K562 (cell line): ENCODE results near the gene MITF. TPM values are rescaled to one million over a fixed set of nuclear protein-coding genes. Genes with fewer than 3 reads are reported as not detected.

Experiments
- ATAC-seq: fragments of 200-7000 bp; cut with Tn5 transposase; 3 replicates; pipeline ENCODE4 v1.9.1; 2020; ENCODE audit warnings: moderate library complexity
- BruUV-seq: library from RNA; stranded (reverse); fragments of 400-500 nt; replicated peaks from 2 replicates; lab custom pipeline; 2021; lab: Mats Ljungman, UMichigan
- CTCF ChIA-PET: fragments of 300-600 bp; formaldehyde crosslinking; extraction: SDS; loops from one replicate; lab custom pipeline; 2021; ENCODE audit warnings: low intra/inter-chr PET ratio; lab: Yijun Ruan, JAX
- POLR2A ChIA-PET: fragments of 300-600, 350-650 bp; sonication (Branson Sonifier 250); formaldehyde crosslinking; extraction: SDS; loops from one replicate; lab custom pipeline; 2021; ENCODE audit warnings: antibody characterized with exemption, inconsistent platforms; lab: Yijun Ruan, JAX
- DNase-seq, 4 experiments: peaks; one replicate each; pipeline versions ENCODE4 v3.0.0 to v3.0.0-alpha.2; 2011 to 2018; ENCODE audit warnings: low spot score in 3 of 4, mixed read lengths in 3 of 4; ENCODE audit errors: extremely low read depth in 1 of 4
- FAIRE-seq: peaks from 2 replicates; lab custom pipeline; 2011; peaks lifted over from hg19 to GRCh38; lab: Jason Lieb, UNC
- H2AFZ ChIP-seq: 2 replicates; pipeline ENCODE4 v1.6.0; 2011; ENCODE audit warnings: low read depth, low read length, control low read depth, inconsistent platforms
- H3K27ac ChIP-seq: fragments of 200-600 bp; 3 replicates; pipeline ENCODE4 v1.8.0; 2011; ENCODE audit warnings: low read depth, mild to moderate bottlenecking, control low read depth, inconsistent platforms, low read length, moderate library complexity, mixed read lengths; ENCODE audit errors: extremely low read depth
- H3K27me3 ChIP-seq, 2 experiments: fragments of 300-600 bp in 1 of 2; 2 replicates in 1 of 2; 3 replicates in 1 of 2; pipeline versions ENCODE4 v1.6.0 to v1.8.0; 2011; ENCODE audit warnings: inconsistent platforms in 2 of 2, low read length in 2 of 2, mild to moderate bottlenecking in 1 of 2, mixed read lengths in 1 of 2, moderate library complexity in 1 of 2; ENCODE audit not compliant: control insufficient read depth in 2 of 2, insufficient read depth in 2 of 2
- H3K36me3 ChIP-seq: fragments of 300-600 bp; 3 replicates; pipeline ENCODE4 v1.8.0; 2011; ENCODE audit warnings: mild to moderate bottlenecking, low read length, inconsistent platforms; ENCODE audit not compliant: control insufficient read depth, insufficient read depth
- H3K4me1 ChIP-seq, 2 experiments: fragments of 200-600 bp in 1 of 2; replicated peaks in 1 of 2; 2 replicates in 1 of 2; 3 replicates in 1 of 2; pipeline versions ENCODE4 v1.5.1 to v1.8.0; 2011; ENCODE audit warnings: inconsistent platforms in 2 of 2, low read length in 2 of 2, mild to moderate bottlenecking in 1 of 2, mixed read lengths in 1 of 2, moderate library complexity in 1 of 2; ENCODE audit not compliant: control insufficient read depth in 2 of 2, insufficient read depth in 2 of 2
- H3K4me2 ChIP-seq: 2 replicates; pipeline ENCODE4 v1.6.1; 2011; ENCODE audit warnings: low read length, control low read depth, inconsistent platforms, mixed read lengths; ENCODE audit not compliant: insufficient read depth
- H3K4me3 ChIP-seq: fragments of 200-600 bp; sonication (generic), shearing (Covaris generic); 2 replicates; pipeline ENCODE4 v1.5.1; 2016; ENCODE audit warnings: control low read depth, inconsistent platforms
- H3K79me2 ChIP-seq: fragments of 200-600 bp; 3 replicates; pipeline ENCODE4 v1.8.0; 2011; ENCODE audit warnings: low read length, inconsistent platforms; ENCODE audit not compliant: control insufficient read depth, insufficient read depth
- H3K9ac ChIP-seq, 2 experiments: 2 replicates each; pipeline versions ENCODE4 v1.6.0 to v1.6.1; 2011; ENCODE audit warnings: low read depth in 2 of 2, low read length in 2 of 2, control low read depth in 1 of 2, inconsistent platforms in 1 of 2, mild to moderate bottlenecking in 1 of 2, mixed read lengths in 1 of 2; ENCODE audit not compliant: insufficient read depth in 1 of 2
- H3K9me1 ChIP-seq: one replicate; pipeline ENCODE4 v1.6.0; 2011; ENCODE audit warnings: inconsistent platforms, mild to moderate bottlenecking, low read length, moderate library complexity; ENCODE audit not compliant: control insufficient read depth, insufficient read depth
- H3K9me3 ChIP-seq: replicated peaks from 2 replicates; pipeline ENCODE4 v1.5.1; 2011; ENCODE audit warnings: low read depth, low read length, inconsistent platforms; ENCODE audit not compliant: control insufficient read depth, insufficient read depth
- H4K20me1 ChIP-seq: replicated peaks from 2 replicates; pipeline ENCODE4 v1.6.1; 2011; ENCODE audit warnings: low read length, inconsistent platforms, mixed read lengths; ENCODE audit not compliant: control insufficient read depth, insufficient read depth
- CBFB ChIP-seq: sonication (generic); formaldehyde crosslinking; IDR thresholded peaks from 2 replicates; pipeline ENCODE4 v1.4.0; 2020; ENCODE audit warnings: mild to moderate bottlenecking, missing genetic modification reagents
- COPS2 ChIP-seq: fragments of 450-650 bp; conservative IDR thresholded peaks from 2 replicates; pipeline ENCODE4 v1.6.1; 2016; ENCODE audit warnings: mild to moderate bottlenecking, moderate library complexity
- E2F4 ChIP-seq: sonication (generic); formaldehyde crosslinking; IDR thresholded peaks from 2 replicates; pipeline ENCODE4 v1.8.0; 2022; ENCODE audit warnings: mild to moderate bottlenecking, low read depth, missing genetic modification reagents
- FOXJ2 ChIP-seq: fragments of 200-800 bp; sonication (Bioruptor generic); IDR thresholded peaks from 2 replicates; pipeline ENCODE4 v1.6.1; 2016; ENCODE audit warnings: missing genetic modification characterization, missing compliant biosample characterization
- ILK ChIP-seq: fragments of 450-650 bp; IDR thresholded peaks from 2 replicates; pipeline ENCODE4 v1.6.1; 2016; ENCODE audit warnings: missing genetic modification characterization, low read depth, mild to moderate bottlenecking, missing compliant biosample characterization, moderate library complexity, borderline replicate concordance
- KDM4B ChIP-seq, 2 experiments: fragments of 450-650 bp in 1 of 2; sonication (generic) in 1 of 2; IDR thresholded peaks; 2 replicates each; pipeline ENCODE4 v1.6.1; 2016 to 2017; ENCODE audit warnings: borderline replicate concordance in 2 of 2, antibody characterized with exemption in 1 of 2, low read depth in 1 of 2, mild to moderate bottlenecking in 1 of 2
- NFYB ChIP-seq: IDR thresholded peaks from 2 replicates; pipeline ENCODE4 v1.6.1; 2011; ENCODE audit warnings: mild to moderate bottlenecking, moderate library complexity; ENCODE audit not compliant: insufficient read length; ENCODE audit errors: extremely low read depth
- SP2 ChIP-seq: IDR thresholded peaks from 2 replicates; pipeline ENCODE4 v1.6.1; 2011; ENCODE audit warnings: mild to moderate bottlenecking, low read depth, low read length, moderate library complexity; ENCODE audit not compliant: poor library complexity, severe bottlenecking; ENCODE audit errors: extremely low read depth
- TFAM ChIP-seq: fragments of 250-450 bp; sonication (Bioruptor Pico); conservative IDR thresholded peaks from 2 replicates; pipeline ENCODE4 v1.5.0; 2021; ENCODE audit warnings: mild to moderate bottlenecking, moderate library complexity
- WHSC1 ChIP-seq: IDR thresholded peaks from one replicate; pipeline ENCODE4 v1.6.1; 2012; ENCODE audit warnings: low read length, control low read depth, inconsistent platforms
- ZNF778 ChIP-seq: fragments of 450-650 bp; formaldehyde crosslinking; IDR thresholded peaks from 2 replicates; pipeline ENCODE4 v1.4.0; 2020; ENCODE audit warnings: mild to moderate bottlenecking, moderate library complexity
- WGBS: fragments of 100-300 bp; shearing (Covaris generic); methylation state at CpG from one replicate; pipeline ENCODE4 v1.1.6; 2016; ENCODE audit warnings: low coverage, mixed read lengths; ENCODE audit not compliant: insufficient coverage; ENCODE audit errors: missing lambda C conversion rate; 5-methylcytosine and 5-hydroxymethylcytosine counted together
- in situ Hi-C: fragments of 300-500 bp; cut with MboI; formaldehyde crosslinking; loops from 4 replicates; pipeline ENCODE4 v1.15.0; 2018; ENCODE audit warnings: inconsistent platforms, mixed read lengths
- intact Hi-C: fragments of 100-400 bp; cut with micrococcal nuclease; formaldehyde crosslinking; loops from 2 replicates; pipeline ENCODE4 v1.14.2; 2022
- polyA plus RNA-seq, 8 experiments: library from polyadenylated mRNA; depleted of rRNA in 4 of 8; stranded (reverse) in 5 of 8; unstranded in 3 of 8; fragments of >200 nt; fragmentation: Nextera tagmentation in 2 of 8; fragmentation: Illumina TruSeq in 1 of 8; extraction: Ambion mirVana in 2 of 8; extraction: Trizol in 1 of 8; gene quantifications; 2 replicates each; pipeline versions ENCODE4 v1.2.1 to v1.2.3, GENCODE V29; 2011 to 2014; ENCODE audit warnings: inconsistent platforms in 1 of 8, missing spikeins in 1 of 8
- total RNA-seq, 7 experiments: library from RNA; depleted of rRNA in 6 of 7; stranded (reverse); fragments of >200 nt in 6 of 7; fragmentation: Illumina TruSeq in 2 of 7; extraction: Trizol in 2 of 7; gene quantifications; 2 replicates each; pipeline versions ENCODE4 v1.2.1 to v1.2.3, GENCODE V29; 2011 to 2021; ENCODE audit warnings: low replicate concordance in 1 of 7
- TF ChIP-seq, protein P1 (sequence below): sonication (generic); formaldehyde crosslinking; IDR thresholded peaks from 2 replicates; pipeline ENCODE4 v1.8.0; 2022; ENCODE audit warnings: missing genetic modification reagents, mild to moderate bottlenecking, moderate library complexity, borderline replicate concordance
- TF ChIP-seq, protein P2 (sequence below): sonication (generic); formaldehyde crosslinking; IDR thresholded peaks from 2 replicates; pipeline ENCODE4 v1.8.1; 2022; ENCODE audit warnings: missing genetic modification reagents

The MITF gene
- total and polyA plus RNA-seq, 9 of the 15 experiments (the other 6 are each of a cell fraction or from before 2014, with no cell fraction given): 5.6 to 14.9 (median 11.1) TPM

- FAIRE-seq (no peak), ATAC-seq (no peak), DNase-seq (no peak)
- ChIA-PET CTCF (no interaction called here), POLR2A (no interaction called here)
- no peak overlapping the region for H2AFZ ChIP-seq
- in situ Hi-C loops: no loop called here
- H3K27ac ChIP-seq: no peak overlapping the region
- no TSS peak for BruUV-seq
- 76% methylated on average over 3 of the region's 3 CpGs for WGBS
- no peak overlapping the region for H3K4me3 ChIP-seq
- no peaks in the 10 kb centered on the region for H3K9me1 ChIP-seq
- peaks cover 73% of the 10 kb centered on the region for H3K79me2 ChIP-seq
- H3K9ac ChIP-seq: no peak overlapping the region
- intact Hi-C loops: no loop called here
- H3K4me2 ChIP-seq: no peak overlapping the region
- no peaks in the 10 kb centered on the region for H3K27me3 ChIP-seq
- peaks cover 0 to 3% of the 10 kb centered on the region in 2 experiments; a peak in 3 of 5 replicates for H3K4me1 ChIP-seq
- H3K9me3 ChIP-seq: peaks cover 6% of the 10 kb centered on the region
- H3K36me3 ChIP-seq: no peaks in the 10 kb centered on the region; the same call in 2 of the 3 replicates
- TF ChIP-seq TFAM (CRISPR knock-in tag): no peak
- TF ChIP-seq, all 486 proteins: peak for 0
- no peaks in the 10 kb centered on the region for H4K20me1 ChIP-seq
These were observed 10.2 kb downstream of the MITF start for GRCh38 chr3:69749461-69749860.

DNA sequence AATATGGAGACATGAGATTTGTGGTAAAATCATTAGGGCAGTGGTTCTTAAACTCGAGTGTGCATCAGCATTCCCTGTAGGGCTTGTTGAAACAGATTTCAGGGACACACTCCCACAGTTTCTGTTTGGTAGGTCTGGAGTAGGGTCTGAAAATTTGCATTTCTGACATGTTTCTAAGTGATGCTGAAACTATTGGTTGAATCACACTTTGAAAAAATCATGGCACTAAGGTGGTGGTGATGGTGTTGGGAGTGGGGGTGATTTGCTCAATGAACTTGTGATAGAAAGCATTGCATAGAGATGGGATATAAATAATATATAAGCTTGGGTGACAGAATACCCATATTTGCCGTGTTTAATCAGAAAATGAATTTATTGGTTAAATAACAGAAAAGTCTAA, 11.3 kb downstream of the MITF start:
- Histone ChIP-seq H3K9me3 (peaks cover 6% of the 10 kb centered on the region), H3K9ac (no peak overlapping the region), H3K4me3 (no peak overlapping the region), H3K9me1 (no peaks in the 10 kb centered on the region), H3K36me3 (no peaks in the 10 kb centered on the region; the same call in 2 of the 3 replicates), H2AFZ (no peak overlapping the region), H3K27me3 (no peaks in the 10 kb centered on the region), H4K20me1 (no peaks in the 10 kb centered on the region), H3K4me2 (no peak overlapping the region), H3K79me2 (peaks cover 68% of the 10 kb centered on the region), H3K4me1 (no peaks in the 10 kb centered on the region; a peak in 3 of 5 replicates), H3K27ac (no peak overlapping the region)
- ATAC-seq (no peak), DNase-seq (no peak), FAIRE-seq (no peak)
- POLR2A ChIA-PET: no interaction called here
- CTCF ChIA-PET: no interaction called here
- 69% methylated on average over 2 of the region's 2 CpGs for WGBS
- no TSS peak for BruUV-seq
- in situ Hi-C loops: no loop called here
- intact Hi-C loops: no loop called here
- TF ChIP-seq KDM4B (IDR thresholded peaks at IDR 0.05; ENCODE audit: borderline replicate concordance in 2 of 2, low read depth in 1 of 2) (no peak), CBFB (CRISPR knock-in tag) (no peak), COPS2 (no peak), FOXJ2 (tag) (no peak), NFYB (no peak), SP2 (no peak), ZNF778 (CRISPR knock-in tag) (no peak), WHSC1 (no peak), ILK (tag) (no peak), E2F4 (CRISPR knock-in tag) (no peak)
- TF ChIP-seq, protein P1, sequence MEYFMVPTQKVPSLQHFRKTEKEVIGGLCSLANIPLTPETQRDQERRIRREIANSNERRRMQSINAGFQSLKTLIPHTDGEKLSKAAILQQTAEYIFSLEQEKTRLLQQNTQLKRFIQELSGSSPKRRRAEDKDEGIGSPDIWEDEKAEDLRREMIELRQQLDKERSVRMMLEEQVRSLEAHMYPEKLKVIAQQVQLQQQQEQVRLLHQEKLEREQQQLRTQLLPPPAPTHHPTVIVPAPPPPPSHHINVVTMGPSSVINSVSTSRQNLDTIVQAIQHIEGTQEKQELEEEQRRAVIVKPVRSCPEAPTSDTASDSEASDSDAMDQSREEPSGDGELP (CRISPR knock-in tag): no peak
- TF ChIP-seq, protein P2, sequence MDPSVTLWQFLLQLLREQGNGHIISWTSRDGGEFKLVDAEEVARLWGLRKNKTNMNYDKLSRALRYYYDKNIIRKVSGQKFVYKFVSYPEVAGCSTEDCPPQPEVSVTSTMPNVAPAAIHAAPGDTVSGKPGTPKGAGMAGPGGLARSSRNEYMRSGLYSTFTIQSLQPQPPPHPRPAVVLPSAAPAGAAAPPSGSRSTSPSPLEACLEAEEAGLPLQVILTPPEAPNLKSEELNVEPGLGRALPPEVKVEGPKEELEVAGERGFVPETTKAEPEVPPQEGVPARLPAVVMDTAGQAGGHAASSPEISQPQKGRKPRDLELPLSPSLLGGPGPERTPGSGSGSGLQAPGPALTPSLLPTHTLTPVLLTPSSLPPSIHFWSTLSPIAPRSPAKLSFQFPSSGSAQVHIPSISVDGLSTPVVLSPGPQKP: no peak
